IPS DF 6.9 (cell line): Measurements from ENCODE around the gene NRCAM.

Experiments used
- DNase-seq: peaks from one replicate; pipeline ENCODE4 v3.0.0-alpha.2; 2013; ENCODE audit warnings: low read depth, low spot score
- H3K27ac ChIP-seq: one replicate; pipeline ENCODE4 v1.5.1; 2013; ENCODE audit warnings: low read length, control low read depth
- H3K27me3 ChIP-seq: 2 replicates; pipeline ENCODE4 v1.6.1; 2013; ENCODE audit warnings: mild to moderate bottlenecking, low read length; ENCODE audit not compliant: control insufficient read depth, insufficient read depth
- H3K36me3 ChIP-seq: 2 replicates; pipeline ENCODE4 v1.6.1; 2013; ENCODE audit warnings: low read length; ENCODE audit not compliant: control insufficient read depth, insufficient read depth
- H3K4me1 ChIP-seq: 2 replicates; pipeline ENCODE4 v1.6.1; 2013; ENCODE audit warnings: low read length; ENCODE audit not compliant: control insufficient read depth, insufficient read depth
- H3K4me3 ChIP-seq: 2 replicates; pipeline ENCODE4 v1.5.1; 2013; ENCODE audit warnings: mild to moderate bottlenecking, low read length
- H3K9me3 ChIP-seq: 2 replicates; pipeline ENCODE4 v1.6.1; 2013; ENCODE audit warnings: low read length, inconsistent platforms; ENCODE audit not compliant: control insufficient read depth, insufficient read depth
- WGBS: extraction: QIAGEN DNeasy Blood & Tissue Kit; methylation state at CpG from one replicate; pipeline ENCODE4 v1.1.7; 2013; ENCODE audit warnings: mixed read lengths, missing lambda C conversion rate; ENCODE audit not compliant: insufficient read length, insufficient coverage; 5-methylcytosine and 5-hydroxymethylcytosine counted together

NRCAM gene

DNA sequence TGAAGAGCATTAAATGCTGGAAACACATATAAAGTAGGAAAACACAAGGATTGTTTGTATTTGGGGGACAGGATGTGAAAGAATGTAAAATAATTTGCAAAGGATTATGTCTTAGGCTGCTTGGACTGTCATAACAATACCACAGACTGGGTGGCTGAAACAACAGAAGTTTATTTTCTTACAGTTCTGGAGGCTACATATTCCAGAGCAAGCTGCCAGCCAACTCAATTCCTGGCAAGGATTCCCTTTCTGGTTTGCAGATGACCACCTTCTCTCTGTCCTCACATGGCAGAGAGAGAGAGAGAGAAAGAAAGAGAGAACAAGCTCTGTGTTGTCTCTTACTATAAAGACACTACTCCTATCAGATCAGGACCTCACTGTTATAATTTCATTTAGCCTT is 317.3 kb downstream of the NRCAM start:
- H3K4me1 ChIP-seq, result no peaks in the 10 kb centered on the region
- no peaks in the 10 kb centered on the region for H3K27me3 ChIP-seq
- no peak for DNase-seq
- no peaks in the 10 kb centered on the region for H3K36me3 ChIP-seq
- no peaks in the 10 kb centered on the region for H3K9me3 ChIP-seq
- no peak overlapping the region for H3K27ac ChIP-seq
- no peak overlapping the region for H3K4me3 ChIP-seq

DNA sequence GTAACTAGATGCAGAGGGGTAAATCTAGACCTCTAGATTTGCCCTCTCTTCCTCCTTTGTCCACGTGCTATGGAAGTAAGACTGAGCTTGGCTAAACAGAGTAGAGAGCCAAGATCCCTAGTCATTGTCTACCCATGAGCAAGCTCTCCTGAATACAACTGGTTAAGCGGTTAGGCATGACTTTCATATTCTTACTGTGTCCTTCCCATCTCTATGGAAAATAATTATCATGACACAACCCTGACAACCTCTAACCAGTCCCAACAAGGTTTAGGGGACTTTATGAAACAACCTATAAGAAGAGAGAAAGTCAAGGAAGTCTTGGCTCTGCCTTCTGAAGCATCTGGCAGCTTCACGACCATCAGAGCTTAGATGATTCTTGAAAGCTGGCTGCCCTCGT is 318.2 kb downstream of the NRCAM start:
- no CpG with 5 or more reads among the region's 4 CpGs for WGBS

DNA sequence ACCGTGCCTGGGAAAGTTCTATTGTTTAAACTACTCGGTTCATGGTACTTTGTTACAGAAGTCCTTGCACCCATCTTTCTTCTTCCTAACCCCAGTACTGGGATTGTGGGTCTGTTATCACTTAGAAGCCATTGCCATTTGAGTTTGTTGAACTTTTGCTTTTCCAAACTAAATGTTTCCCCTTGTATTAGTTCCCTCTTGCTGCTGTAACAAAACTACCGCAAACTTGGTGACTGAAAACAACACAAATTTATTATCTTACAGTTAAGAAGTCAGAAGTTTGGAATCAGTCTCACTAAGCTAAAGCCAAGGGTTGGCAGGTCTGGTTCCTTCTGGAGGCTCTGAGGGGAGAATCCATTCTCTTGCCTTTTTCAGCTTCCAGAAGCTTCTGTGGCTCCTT is 319.2 kb downstream of the NRCAM start:
- Histone ChIP-seq H3K4me3 (no peak overlapping the region), H3K27ac (no peak overlapping the region), H3K27me3 (no peaks in the 10 kb centered on the region), H3K36me3 (no peaks in the 10 kb centered on the region), H3K4me1 (no peaks in the 10 kb centered on the region; the same call in 1 of the 2 replicates), H3K9me3 (no peaks in the 10 kb centered on the region)
- DNase-seq, result no peak
- no CpG with 5 or more reads among the region's 3 CpGs for WGBS

More for the DNA sequence above, 318.2 kb downstream of the NRCAM start:
- H3K36me3 ChIP-seq, result no peaks in the 10 kb centered on the region
- no peaks in the 10 kb centered on the region for H3K4me1 ChIP-seq
- no peaks in the 10 kb centered on the region for H3K27me3 ChIP-seq
- H3K9me3 ChIP-seq, result no peaks in the 10 kb centered on the region
- no peak overlapping the region for H3K4me3 ChIP-seq
- H3K27ac ChIP-seq, result no peak overlapping the region
- DNase-seq, result no peak

DNA sequence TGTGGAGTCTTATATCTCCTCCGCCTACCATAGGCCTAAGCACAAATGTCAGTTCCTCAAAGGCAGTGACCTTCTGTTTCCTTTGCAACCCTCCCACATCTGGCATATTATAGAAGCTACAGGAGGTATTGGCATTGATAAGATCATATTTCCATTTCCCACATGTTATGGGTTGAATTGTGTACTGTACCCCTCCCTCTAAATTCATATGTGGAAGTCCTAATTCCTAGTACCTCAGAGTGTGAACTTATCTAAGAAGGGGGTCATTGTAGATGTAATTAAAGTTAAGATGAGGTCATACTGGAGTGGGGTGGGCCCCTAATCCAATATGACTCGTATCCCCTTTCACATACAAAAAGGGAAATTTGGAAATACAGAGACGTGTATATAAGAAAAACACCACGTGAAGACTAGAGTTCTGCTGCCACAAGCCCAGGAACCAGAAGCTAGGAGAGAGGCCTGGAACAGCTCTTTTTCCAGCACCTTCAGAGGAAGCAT is 320.0 kb downstream of the NRCAM start:
- Histone ChIP-seq H3K9me3 (no peaks in the 10 kb centered on the region), H3K4me3 (no peak overlapping the region), H3K27me3 (no peaks in the 10 kb centered on the region), H3K4me1 (no peaks in the 10 kb centered on the region; the same call in 1 of the 2 replicates), H3K36me3 (no peaks in the 10 kb centered on the region), H3K27ac (no peak overlapping the region)
- no CpG with 5 or more reads among the region's 4 CpGs for WGBS
- no peak for DNase-seq

DNA sequence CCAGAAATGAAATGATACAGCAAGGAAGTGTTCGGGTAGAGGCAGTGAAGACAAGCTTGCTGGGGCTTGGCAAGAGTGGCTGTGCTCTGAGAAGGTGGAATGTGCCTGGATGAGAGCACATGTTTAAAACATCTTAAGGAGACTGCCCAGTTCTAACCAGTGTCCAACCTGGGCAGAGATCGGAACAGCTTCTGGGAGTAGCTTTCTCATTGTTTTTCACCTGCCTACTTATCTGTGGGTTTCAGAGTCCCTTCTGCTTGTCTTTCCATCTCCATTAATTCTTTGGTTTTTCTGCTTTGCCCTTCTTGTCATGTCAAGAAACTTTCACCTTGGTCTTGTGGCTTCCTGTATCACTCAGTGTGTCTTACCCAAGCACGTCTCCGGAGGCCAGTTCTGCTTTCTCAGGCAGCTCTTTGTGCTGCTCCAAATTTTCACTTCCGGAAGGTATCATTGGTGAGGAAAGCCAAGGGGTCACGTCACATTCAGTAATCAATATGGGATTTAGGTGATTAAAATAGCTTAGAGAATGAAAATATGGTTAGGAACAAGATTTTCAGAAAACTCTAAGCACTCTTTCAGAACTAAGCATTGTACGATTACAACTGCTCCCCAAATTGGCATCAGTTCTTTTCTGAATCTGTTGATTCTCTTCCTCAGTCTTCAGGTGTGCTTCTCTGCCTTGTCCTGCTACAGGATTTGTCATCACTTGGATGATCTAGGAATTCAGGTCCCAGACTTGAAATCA is 320.6 kb downstream of the NRCAM start:
- no peaks in the 10 kb centered on the region for H3K36me3 ChIP-seq
- no peak overlapping the region for H3K27ac ChIP-seq
- no CpG with 5 or more reads among the region's 7 CpGs for WGBS
- no peaks in the 10 kb centered on the region for H3K27me3 ChIP-seq
- DNase-seq, result no peak
- H3K4me3 ChIP-seq, result no peak overlapping the region
- H3K4me1 ChIP-seq, result no peaks in the 10 kb centered on the region; the same call in 1 of the 2 replicates
- H3K9me3 ChIP-seq, result no peaks in the 10 kb centered on the region

DNA sequence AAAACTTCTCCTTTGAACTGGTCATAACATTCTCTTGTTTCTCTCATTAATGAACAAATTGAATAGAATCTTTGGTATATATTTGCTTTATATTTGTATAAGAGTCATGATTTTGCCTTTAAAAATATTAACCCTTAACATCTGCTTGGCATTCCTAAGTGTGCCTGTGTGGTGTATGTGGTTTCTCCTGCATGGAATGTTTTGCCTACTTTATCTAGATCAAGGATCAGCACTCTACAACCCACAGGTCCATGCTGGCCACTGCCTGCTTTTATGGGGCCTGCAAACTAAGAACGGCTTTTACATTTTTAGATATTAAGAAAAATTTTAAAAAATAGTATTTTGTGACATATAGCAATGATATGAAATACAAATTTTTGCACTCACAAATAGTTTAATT is 321.8 kb downstream of the NRCAM start:
- no peaks in the 10 kb centered on the region; the same call in 1 of the 2 replicates for H3K4me1 ChIP-seq
- no peaks in the 10 kb centered on the region for H3K27me3 ChIP-seq
- no peak overlapping the region for H3K27ac ChIP-seq
- WGBS, result no CpG with 5 or more reads among the region's 1 CpG
- H3K36me3 ChIP-seq, result no peaks in the 10 kb centered on the region
- H3K4me3 ChIP-seq, result no peak overlapping the region
- DNase-seq, result no peak
- H3K9me3 ChIP-seq, result no peaks in the 10 kb centered on the region

DNA sequence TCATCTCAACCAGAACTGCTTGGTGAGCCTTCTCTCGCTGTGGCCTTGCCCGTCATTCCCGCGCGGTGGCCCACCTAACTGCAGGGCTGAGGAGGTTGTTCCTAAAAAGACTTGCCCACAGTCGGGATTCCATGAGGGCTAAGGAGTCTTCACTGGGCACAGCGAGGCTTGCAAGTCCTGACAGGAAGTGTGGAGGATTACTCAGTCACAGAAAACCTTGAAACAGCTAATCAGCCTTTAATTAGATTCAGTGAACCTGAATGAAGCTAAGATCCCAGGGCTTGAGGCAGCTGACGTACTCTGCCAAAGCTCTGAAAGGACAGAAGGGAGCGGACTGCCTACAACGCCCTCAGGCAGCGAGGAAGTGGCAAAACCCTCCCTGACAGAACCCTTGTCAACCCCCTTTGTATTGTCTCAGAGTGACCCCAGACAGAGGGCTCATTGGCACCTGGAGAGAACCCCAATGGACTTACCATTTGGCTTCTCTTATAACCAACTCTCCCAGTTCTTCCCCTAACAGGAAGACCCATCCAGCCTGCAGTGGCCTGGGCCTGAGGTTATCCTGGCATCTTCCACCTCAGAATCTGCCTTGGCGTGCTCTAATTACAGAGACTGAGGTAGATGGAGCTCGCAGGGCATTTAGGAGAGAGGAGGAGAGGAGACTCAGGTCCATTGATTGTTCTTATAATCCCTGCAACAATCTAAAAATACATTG is 323.5 kb downstream of the NRCAM start:
- WGBS, result no CpG with 5 or more reads among the region's 13 CpGs
- no peaks in the 10 kb centered on the region for H3K27me3 ChIP-seq
- H3K27ac ChIP-seq, result no peak overlapping the region
- no peaks in the 10 kb centered on the region; the same call in 1 of the 2 replicates for H3K4me1 ChIP-seq
- DNase-seq, result no peak
- H3K9me3 ChIP-seq, result no peaks in the 10 kb centered on the region
- no peaks in the 10 kb centered on the region for H3K36me3 ChIP-seq
- H3K4me3 ChIP-seq, result no peak overlapping the region

DNA sequence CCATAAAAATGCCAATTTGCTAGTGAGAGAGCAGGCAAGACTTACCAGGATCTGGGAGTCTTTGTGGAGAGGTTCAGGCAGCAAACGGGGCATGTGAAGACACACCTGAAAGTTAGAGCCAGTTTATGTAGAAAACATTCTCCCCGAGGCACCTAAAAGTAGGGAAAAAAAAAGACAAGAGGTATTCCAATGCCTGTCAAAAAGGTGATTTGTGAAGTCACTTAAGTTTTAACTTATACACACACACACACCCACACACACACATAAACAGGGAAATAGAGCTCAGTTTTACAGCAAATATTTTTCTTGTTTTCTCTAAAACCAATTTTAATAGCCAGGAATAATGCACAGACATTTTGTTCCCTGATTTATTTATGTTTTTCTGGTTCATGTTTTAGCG is 326.0 kb downstream of the NRCAM start, which contains the start of gene LAMB4:
TSS of gene LAMB4 (minus strand) at position 101 of the 400 bp plus-strand sequence. CDS start 7,197 bp downstream, outside the sequence.
- Histone ChIP-seq H3K36me3 (no peaks in the 10 kb centered on the region), H3K4me3 (no peak within 1 kb of the TSS), H3K27ac (no peak within 1 kb of the TSS), H3K9me3 (no peaks in the 10 kb centered on the region), H3K27me3 (no peaks in the 10 kb centered on the region), H3K4me1 (no peaks in the 10 kb centered on the region; the same call in 1 of the 2 replicates)
- no CpG with 5 or more reads among the region's 3 CpGs for WGBS
- DNase-seq, result no peak

DNA sequence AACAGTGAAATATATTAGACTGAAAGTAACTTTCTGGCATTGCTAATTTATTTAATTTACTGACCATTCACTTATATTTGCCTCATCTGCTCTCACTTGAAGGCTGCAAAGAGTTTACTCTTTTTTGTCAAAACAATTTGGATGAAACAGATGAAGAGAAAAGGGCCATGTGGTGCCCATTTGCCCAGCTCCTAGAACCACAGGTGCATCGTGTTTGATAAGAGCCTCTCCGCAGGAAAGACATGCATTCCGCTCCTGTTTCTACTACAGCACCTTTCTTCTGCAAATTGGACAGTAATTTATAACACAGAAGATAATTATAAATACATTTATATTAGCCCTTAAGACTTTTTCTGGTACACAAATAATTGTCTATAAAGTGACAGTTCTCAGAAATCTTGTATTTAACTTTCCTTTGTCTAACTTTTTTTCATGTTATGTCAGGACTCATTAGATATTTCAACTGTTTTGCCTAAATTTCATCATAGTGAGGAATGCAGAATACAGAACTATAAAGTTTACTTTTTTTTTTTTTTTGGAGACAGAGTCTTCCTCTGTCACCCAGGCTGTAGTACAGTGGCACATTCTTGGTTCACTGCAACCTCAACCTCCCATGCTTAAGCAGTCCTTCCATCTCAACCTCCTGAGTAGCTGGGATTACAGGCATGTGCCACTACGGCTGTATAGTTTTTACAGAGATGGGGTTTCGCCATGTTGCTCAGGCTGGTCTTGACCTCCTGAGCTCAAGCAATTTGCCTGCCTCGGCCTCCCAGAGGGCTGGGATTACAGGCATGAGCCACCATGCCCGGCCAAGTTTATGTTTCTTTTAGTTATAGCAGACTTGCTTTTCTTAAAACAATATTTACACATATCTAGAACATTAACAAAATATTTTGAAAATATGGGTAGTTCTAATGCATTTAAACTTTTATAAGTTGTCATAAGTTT is 326.9 kb downstream of the NRCAM start:
- H3K4me3 ChIP-seq, result no peak overlapping the region
- no peaks in the 10 kb centered on the region; the same call in 1 of the 2 replicates for H3K4me1 ChIP-seq
- no peaks in the 10 kb centered on the region for H3K36me3 ChIP-seq
- DNase-seq, result no peak
- no peaks in the 10 kb centered on the region for H3K27me3 ChIP-seq
- H3K27ac ChIP-seq, result no peak overlapping the region
- WGBS, result no CpG with 5 or more reads among the region's 7 CpGs
- no peaks in the 10 kb centered on the region for H3K9me3 ChIP-seq

DNA sequence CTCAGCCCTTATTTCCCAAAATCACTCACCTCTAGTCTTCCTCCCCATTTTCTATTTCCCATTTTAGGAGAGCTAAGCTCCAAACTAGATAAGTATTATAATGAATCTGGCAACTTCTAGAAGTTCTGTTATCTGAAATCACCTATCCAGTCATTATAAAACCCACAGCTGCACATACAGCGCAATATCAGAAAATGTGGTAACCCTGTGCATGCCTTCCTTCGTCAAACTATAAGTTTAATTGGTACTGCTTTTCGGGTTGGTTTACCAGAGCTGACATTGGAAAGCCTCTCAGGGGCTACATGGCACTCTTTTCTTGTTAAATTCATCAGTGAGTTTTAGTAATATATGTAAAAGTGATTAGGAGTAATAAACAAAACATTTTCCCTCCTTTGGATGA is 327.7 kb downstream of the NRCAM start:
- Histone ChIP-seq H3K9me3 (no peaks in the 10 kb centered on the region), H3K27ac (no peak overlapping the region), H3K4me3 (no peak overlapping the region), H3K36me3 (no peaks in the 10 kb centered on the region), H3K4me1 (no peaks in the 10 kb centered on the region; the same call in 1 of the 2 replicates), H3K27me3 (no peaks in the 10 kb centered on the region)
- no CpG with 5 or more reads among the region's 3 CpGs for WGBS
- DNase-seq, result no peak
